ENCODE results near the gene NSMF.
A peak's percentile ranks its signal among the peaks of the same experiment; 100 is the strongest.
"Not testable (repeated sequence)": the region's sequence is repeated elsewhere in the genome, so short reads cannot be mapped to it uniquely, and the experiment has no call there.

NSMF gene

GRCh38 chr9:137456864-137457405 is 2.2 kb downstream of the NSMF start:
- DNase-seq: no peak

DNA sequence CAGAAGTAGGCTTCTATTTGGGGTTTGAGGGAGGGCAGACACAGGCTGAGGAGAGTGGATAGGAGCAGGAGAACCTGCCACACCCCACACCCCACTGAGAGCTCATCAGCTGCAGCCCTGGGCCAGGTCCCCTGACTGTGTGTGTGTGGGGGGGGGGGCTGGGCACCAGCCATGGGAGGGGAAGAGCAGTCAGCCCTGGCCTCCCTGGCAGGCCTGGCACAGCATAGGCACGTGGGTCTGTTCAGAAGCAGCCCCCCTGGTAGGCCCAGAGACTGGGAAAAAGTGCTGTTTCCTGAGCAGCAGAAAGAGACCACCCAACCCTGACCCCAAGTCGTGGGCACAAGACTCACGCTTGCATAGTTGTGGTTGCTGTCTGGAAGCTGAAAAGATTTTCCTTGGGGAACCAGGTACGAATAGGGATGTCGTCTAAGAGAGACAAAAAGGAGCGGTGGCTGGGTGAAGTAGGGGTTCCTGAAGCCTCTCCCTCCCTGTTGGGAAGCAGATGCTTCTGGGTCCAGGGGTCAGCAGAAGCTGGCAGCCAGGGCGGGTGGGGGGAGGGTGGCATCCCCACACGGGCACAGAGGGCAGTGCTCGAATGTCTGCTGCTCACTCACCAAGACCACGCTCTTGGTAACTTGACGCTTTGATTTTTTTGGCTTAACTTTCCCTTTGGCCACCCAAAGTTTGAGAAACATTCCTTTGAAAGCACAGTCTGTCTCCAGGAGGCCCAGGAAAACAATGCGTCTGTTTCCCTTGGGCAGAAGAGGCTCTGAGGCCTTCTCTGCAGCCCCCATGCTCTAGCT is 2.9 kb downstream of the NSMF start:
- DNase-seq: no peak

DNA sequence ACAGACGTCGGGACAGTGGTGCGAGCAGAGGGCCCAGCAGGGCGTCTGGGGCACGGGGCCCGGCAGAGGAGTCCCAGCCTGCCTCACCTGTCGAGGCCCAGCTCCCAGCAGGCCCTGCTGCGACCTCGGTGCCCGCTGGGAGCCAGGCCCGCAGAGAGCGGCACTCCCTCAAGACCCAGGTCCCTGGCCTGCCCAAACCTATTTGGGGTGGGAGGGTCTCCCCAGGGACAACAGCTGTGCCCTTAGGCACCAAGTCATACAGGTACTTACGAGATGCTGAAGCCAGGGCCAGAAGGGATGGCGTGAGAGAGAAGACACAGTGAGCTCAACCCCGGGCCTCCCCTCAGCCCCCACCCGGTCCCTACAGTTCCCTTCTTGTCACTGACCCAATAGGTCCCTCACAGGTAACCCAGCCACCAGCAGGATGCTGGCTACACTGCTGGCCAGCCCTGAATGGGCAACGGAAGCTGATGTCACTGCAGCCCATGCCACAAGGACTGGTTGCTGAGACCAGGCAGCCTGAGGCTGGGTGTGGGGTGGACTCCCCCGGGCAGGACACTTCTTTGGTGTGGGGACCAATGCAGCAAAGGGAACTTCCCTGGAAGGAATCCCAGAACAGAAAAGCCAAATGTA is 3.7 kb downstream of the NSMF start:
- DNase-seq: no peak

GRCh38 chr9:137454597-137455358 is 4.4 kb downstream of the NSMF start:
- no peak for DNase-seq

- DNase-seq: no peak
Observed at GRCh38 chr9:137454145-137454596, 5.0 kb downstream of the NSMF start.

- DNase-seq: peak; percentile 55
Observed at GRCh38 chr9:137453643-137454081, 5.5 kb downstream of the NSMF start.

DNA sequence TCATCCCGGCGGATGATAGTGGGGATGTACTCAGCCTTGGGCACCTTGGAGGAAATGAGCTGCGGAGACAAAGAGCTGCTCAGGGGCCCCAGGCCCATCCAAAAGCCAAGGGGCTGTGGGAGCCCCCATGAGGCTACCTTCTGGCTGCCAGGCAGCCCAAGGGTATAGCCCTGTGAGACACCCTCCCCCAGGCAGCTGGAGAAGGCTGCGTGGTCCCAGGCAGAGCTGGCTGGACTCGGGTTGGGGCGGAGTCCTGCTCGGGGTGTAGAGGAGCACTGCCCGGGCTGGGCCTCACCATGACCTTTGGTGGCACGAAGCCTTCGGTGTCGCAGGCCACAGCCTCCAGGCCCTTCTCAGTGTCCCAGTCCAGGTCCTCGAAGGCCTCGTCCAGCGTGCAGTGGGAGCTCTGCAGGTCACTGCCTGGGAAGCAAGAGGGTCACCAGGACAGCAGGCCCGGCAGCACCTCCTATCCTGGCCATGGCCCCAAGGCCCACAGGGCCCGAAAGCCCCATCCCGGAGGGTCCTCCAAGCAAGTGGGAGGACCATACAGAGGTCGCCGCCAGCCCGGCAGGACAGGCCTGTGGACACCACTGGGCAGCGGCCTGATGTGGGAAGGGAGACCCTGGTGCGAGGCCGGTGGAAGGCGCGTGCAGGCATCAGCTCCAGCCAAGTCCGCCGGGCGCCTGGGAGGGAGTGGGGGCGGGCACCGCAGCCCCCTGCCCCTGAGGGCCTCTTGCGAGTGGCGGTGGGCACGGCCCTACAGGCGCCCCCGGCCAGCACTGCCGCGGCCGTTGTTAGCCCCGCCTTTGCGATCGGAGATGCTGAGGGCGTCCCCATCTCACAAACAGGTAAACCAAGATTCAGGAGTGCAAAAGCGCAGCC is 6.1 kb downstream of the NSMF start:
- no peak for DNase-seq

DNA sequence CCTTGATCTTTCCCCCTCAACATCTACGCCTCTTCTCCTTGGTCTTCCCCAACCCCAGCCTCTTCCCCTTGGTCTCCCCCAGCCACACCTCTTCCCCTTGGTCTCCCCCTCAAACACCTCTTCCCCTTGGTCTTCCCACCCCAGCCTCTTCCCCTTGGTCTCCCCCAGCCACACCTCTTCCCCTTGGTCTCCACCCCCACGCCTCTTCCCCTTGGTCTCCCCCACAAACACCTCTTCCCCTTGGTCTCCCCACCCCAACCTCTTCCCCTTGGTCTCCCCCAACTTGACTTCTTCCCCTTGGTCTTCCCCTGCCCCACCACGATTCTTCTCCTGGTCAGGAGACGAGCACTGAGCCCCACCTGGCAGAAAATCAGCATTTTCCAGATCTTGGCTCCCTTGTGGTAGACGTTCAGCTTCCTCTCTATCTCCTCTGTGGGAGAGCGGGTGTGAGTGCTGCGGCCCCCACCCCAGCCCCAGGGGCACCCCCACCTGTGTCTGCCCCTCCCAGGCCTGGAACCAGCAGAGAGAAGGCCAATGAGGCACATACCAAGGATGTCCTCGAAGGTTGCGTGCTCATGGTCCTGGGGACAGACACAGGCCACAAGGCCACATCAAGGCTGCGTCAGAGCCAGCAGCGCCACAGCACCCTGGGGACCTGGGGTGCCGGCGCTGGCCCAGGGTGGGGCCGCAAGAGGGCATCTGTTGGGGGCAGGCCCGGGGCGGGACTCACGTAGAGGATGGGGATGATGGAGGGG is 7.0 kb downstream of the NSMF start:
- DNase-seq: no peak

DNA sequence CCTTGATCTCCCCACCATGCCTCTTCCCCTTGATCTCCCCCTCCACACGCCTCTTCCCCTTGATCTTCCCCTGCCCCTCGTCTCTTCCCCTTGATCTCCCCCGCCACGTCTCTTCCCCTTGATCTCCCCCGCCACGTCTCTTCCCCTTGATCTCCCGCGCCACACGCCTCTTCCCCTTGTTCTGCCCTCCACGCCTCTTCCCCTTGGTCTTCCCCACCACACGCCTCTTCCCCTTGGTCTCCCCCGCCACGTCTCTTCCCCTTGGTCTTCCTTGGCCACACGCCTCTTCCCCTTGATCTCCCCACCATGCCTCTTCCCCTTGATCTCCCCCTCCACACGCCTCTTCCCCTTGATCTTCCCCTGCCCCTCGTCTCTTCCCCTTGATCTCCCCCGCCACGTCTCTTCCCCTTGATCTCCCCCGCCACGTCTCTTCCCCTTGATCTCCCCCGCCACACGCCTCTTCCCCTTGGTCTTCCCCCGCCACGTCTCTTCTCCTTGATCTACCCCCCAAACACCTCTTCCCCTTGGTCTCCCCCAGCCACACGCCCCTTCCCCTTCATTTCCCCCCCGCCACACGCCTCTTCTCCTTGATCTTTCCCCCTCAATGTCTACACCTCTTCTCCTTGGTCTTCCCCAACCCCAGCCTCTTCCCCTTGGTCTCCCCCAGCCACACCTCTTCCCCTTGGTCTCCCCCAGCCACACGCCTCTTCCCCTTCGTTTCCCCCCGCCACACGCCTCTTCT is 7.7 kb downstream of the NSMF start:
- DNase-seq: not testable (repeated sequence)

DNA sequence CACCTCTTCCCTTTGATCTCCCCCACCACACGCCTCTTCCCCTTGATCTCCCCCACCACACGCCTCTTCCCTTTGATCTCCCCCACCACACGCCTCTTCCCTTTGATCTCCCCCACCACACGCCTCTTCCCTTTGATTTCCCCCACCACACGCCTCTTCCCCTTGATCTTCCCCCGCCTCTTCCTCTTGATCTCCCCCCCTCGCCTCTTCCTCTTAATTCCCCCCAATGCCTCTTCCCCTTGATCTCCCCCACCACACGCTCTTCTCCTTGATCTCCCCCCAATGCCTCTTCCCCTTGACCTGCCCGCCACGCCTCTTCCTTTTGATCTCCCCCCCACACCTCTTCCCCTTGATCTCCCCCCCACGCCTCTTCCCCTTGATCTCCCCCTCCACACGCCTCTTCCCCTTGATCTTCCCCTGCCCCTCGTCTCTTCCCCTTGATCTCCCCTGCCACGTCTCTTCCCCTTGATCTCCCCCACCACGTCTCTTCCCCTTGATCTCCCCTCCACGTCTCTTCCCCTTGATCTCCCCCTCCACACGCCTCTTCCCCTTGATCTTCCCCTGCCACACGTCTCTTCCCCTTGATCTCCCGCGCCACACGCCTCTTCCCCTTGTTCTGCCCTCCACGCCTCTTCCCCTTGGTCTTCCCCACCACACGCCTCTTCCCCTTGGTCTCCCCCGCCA is 8.5 kb downstream of the NSMF start:
- not testable (repeated sequence) for DNase-seq

DNA sequence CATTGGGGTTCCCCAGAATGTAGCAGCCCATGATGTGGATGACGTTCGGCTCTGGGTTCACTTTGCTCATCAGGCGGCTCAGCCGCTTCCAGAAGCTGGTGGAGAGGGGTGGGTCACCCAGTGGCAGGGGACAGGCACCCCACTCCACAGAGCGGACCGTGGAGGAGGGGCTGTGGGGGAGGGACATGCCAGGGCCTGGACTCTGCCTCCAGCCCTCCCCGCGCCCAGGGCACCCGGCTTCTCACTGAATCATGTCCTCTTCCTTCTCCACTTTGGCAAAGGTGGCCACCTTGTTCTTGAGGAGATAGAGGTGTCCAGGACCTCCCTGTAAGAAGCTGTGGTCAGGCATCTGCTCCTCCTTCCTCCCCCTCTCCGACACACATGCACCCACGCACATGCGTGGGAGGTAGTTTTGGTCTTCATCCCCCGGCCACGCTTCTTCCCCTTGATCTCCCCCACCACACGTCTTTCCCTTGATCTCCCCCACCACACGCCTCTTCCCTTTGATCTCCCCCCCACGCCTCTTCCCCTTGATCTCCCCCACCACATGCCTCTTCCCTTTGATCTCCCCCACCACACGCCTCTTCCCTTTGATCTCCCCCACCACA is 9.1 kb downstream of the NSMF start:
- DNase-seq: no peak

DNA sequence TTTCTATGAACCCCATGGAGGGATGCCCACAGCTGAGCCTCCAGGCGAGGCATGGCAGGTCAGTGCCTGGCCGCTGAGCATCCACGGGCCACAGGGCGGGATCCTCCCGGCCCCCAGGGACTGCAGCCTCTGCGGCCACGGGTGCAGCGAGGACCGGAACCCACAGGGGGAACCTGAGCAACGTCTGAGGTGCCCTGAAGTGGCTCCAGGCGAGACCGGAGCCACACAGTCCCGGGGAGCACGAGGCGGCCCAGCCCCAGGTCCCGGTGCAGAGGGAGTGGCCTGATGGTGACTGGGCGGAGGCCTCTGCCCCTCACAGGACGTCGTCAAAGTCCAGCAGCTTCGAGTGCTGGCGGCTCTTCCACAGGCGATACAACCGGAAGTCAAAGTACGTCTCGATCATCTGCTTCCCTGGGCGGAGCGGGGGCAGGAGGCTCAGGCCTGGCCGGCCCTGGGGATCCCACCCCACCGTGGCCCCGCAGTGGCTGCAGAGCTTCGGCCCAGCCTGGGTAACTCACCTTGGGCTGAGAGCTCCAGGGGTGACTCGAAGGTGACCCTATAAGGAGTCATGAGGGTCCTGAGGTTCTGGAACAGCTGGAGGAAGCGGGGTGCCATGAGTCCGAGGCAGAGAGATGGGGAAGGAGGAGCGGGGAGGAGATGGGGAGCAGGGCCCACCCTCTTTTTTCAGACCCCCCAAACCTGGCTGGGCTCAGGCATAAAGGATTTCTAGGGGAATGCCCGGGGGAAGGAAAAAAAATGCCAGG is 9.9 kb downstream of the NSMF start:
- no peak for DNase-seq

- no peak for DNase-seq
Observed at GRCh38 chr9:137448602-137448962, 10.6 kb downstream of the NSMF start.

DNA sequence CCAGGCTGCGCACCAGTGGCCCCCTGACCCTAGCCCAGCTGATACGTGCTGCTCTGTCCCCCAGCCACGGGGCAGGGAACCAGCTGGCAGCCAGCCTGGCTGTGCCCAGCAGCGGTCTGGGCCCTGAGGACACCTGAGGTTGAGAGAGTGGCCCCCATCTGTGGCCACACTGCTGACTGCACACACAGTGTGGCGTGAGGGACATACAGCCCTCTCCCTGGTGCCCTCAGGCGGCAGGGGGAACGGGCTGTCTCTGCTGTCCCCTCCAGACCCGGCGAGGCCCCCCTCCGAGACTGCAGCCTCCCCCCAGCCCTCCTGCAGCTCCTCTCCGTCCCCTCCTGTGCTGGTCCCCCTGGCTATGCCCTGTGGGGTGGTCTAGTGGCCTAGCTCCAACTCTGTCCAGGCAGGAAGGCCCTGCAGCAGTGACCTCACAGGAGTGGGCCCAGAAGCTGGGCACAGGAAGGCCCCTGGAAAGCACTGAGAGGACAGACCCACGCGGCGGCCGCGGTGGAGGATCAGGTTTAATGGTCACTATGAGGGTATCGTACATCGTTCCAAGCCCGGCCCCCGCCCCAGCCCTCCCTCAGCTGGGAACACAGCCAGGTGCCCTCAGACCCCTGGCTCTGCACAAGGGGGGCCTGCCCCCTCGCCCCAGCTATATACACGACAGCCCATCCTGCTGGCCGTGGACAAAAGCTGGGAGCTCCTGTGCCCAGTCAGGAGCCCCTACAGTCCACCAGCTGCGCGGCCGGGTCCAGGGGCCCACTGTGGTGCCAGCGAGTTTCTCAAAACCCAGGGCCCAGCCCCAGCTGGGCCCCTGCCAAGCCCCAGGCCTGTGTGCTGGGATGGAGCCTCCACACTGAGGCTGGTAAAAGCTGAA is 11.2 kb downstream of the NSMF start:
- no peak for DNase-seq

GRCh38 chr9:137446851-137447471 is 12.2 kb downstream of the NSMF start:
- DNase-seq: no peak

DNA sequence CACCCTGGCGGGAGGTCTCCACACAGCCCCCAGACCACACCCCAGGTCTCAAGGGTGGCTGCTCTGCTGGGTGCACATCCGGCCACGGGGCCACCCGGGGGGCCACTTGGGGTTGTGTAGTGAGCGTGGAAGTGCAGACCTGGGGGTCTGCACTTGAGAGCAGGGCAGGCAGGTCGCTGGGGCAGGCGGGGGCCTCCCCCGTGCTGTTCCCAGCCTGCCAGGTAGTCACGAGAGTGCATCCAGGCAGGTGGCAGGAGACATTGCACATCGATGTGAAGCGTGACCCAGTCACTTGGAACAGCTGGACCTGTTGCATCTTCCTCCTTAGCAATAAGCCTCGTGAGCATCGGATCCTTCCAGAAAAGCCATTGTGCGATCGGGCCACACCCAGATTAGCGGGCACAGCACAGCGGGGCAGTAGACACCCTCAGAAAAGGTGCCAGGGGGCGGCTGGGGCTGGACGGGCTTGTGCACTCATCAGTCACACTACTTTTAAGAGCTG is 13.2 kb downstream of the NSMF start:
- peak; percentile 86 for DNase-seq

DNA sequence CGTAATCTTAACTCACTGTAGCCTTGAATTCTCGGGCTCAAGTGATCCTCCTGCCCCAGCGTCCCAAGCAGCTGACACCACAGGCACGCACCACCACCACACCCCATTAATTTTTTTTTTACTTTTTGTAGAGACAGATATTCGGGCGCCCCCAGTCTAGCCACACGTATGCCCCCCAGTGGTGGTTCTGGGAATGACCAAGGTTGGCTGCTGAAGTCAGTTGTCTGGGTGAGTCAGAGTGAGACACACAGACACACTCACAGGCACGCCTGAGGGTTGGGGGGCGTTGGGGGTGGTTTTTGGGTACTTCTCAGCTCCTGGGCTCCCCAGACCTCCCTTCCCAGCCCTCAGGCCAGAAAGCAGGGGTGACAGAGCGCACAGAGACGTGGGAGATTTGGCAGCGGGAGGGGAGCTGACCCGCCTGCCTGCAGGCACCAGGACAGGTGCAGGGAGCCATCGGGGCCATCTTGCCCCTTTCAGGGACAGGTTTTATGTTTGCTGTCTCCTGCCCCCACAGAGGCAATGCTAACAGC is 13.8 kb downstream of the NSMF start:
- DNase-seq: peak; percentile 87
